OCI-LY7 (cell line): ENCODE data around the gene RPS14.

Experiments
- CTCF ChIP-seq: fragments of 200-600 bp; sonication (generic); conservative IDR thresholded peaks from 2 replicates; pipeline ENCODE4 v1.5.1; 2014; ENCODE audit warnings: mild to moderate bottlenecking, antibody characterized with exemption, low read length, moderate library complexity, mixed read lengths
- EZH2phosphoT487 ChIP-seq: fragments of 200-600 bp; sonication (generic); IDR thresholded peaks from 2 replicates; pipeline ENCODE4 v1.6.1; 2018; ENCODE audit warnings: low read depth, borderline replicate concordance, mild to moderate bottlenecking, mixed run types, antibody characterized with exemption, low read length, moderate library complexity, mixed read lengths

GRCh38 chr5:150413176-150413901 is 36.2 kb downstream of the RPS14 start:
- no peak for TF ChIP-seq CTCF
- no peak for TF ChIP-seq EZH2phosphoT487
